ENCODE data around the gene MICU1. TPM values are rescaled to one million over a fixed set of nuclear protein-coding genes. Genes with fewer than 3 reads are reported as not detected.

The MICU1 gene
- total and polyA plus RNA-seq, 3 donors from 2014 or later = 34.7 to 42.7 (median 38.9) TPM

GRCh38 chr10:72610466-72610865 lies 15.4 kb downstream of the MICU1 start:
- intact Hi-C loops (cut with DNase I; ENCODE audit: low total_unique reads) = no loop called here
- H3K27ac ChIP-seq = peak overlapping the region in 1 of 2 donors; percentile 51
- TF ChIP-seq POLR2A (IDR thresholded peaks at IDR 0.05) (no peak), CTCF (IDR thresholded peaks at IDR 0.05) (no peak)
- DNase-seq = no peak
- H3K27me3 ChIP-seq = no peaks in the 10 kb centered on the region
- H3K36me3 ChIP-seq (ENCODE audit: low read depth, missing control alignments) = no peaks in the 10 kb centered on the region
- no peak overlapping the region for H3K4me3 ChIP-seq
- WGBS, 2 donors = 18 to 47% methylated on average over 1 of the region's 1 CpG
- H3K4me1 ChIP-seq = no peaks in the 10 kb centered on the region
- H3K9me3 ChIP-seq = no peaks in the 10 kb centered on the region

- no peak for DNase-seq
- Histone ChIP-seq H3K27ac (no peak overlapping the region), H3K27me3 (no peaks in the 10 kb centered on the region), H3K9me3 (no peaks in the 10 kb centered on the region), H3K36me3 (ENCODE audit: low read depth, missing control alignments) (no peaks in the 10 kb centered on the region), H3K4me3 (no peak overlapping the region), H3K4me1 (no peaks in the 10 kb centered on the region)
- TF ChIP-seq CTCF (IDR thresholded peaks at IDR 0.05) = no peak
- TF ChIP-seq POLR2A (IDR thresholded peaks at IDR 0.05) = no peak
- WGBS, 2 donors = 90 to 91% methylated on average over 3 of the region's 3 CpGs
- intact Hi-C loops (cut with DNase I; ENCODE audit: low total_unique reads) = no loop called here
These were observed 20.8 kb downstream of the MICU1 start for GRCh38 chr10:72605122-72605521.

GRCh38 chr10:72601144-72601543 lies 24.7 kb downstream of the MICU1 start:
- 78 to 96% methylated on average over 2 of the region's 2 CpGs for WGBS, 2 donors
- H3K27ac ChIP-seq = no peak overlapping the region
- DNase-seq = no peak

GRCh38 chr10:72598769-72599701 lies 26.8 kb downstream of the MICU1 start:
- 77 to 80% methylated on average over 4 of the region's 4 CpGs for WGBS, 2 donors
- Histone ChIP-seq H3K9me3 (no peaks in the 10 kb centered on the region), H3K36me3 (ENCODE audit: low read depth, missing control alignments) (no peaks in the 10 kb centered on the region), H3K4me1 (no peaks in the 10 kb centered on the region), H3K27ac (no peak overlapping the region), H3K4me3 (no peak overlapping the region), H3K27me3 (no peaks in the 10 kb centered on the region)
- TF ChIP-seq POLR2A (IDR thresholded peaks at IDR 0.05) (no peak), CTCF (IDR thresholded peaks at IDR 0.05) (no peak)
- intact Hi-C loops (cut with DNase I; ENCODE audit: low total_unique reads) = no loop called here
- DNase-seq = no peak

More at GRCh38 chr10:72601144-72601543, 24.7 kb downstream of the MICU1 start:
- H3K4me1 ChIP-seq = no peaks in the 10 kb centered on the region
- no peak for TF ChIP-seq CTCF (IDR thresholded peaks at IDR 0.05)
- TF ChIP-seq POLR2A (IDR thresholded peaks at IDR 0.05) = no peak
- intact Hi-C loops (cut with DNase I; ENCODE audit: low total_unique reads) = no loop called here
- H3K27me3 ChIP-seq = no peaks in the 10 kb centered on the region
- no peaks in the 10 kb centered on the region for H3K9me3 ChIP-seq
- H3K4me3 ChIP-seq = no peak overlapping the region
- no peaks in the 10 kb centered on the region for H3K36me3 ChIP-seq (ENCODE audit: low read depth, missing control alignments)
